Glomerular endothelial cell (primary cell): ENCODE measurements around the gene UST. TPM values are rescaled to one million over a fixed set of nuclear protein-coding genes. Genes with fewer than 3 reads are reported as not detected.

Source experiments
- DNase-seq: peaks from one replicate; pipeline ENCODE4 v3.0.0-alpha.2; 2011; ENCODE audit warnings: low read depth, low spot score; ENCODE audit errors: extremely low read depth
- total RNA-seq: library from RNA; depleted of rRNA; stranded (reverse); fragments of >200 nt; gene quantifications from 2 replicates; pipeline ENCODE4 v1.2.3, GENCODE V29; 2015

The UST gene
- total RNA-seq, 1 donor from 2014 or later: 2.0 TPM

GRCh38 chr6:149075616-149076354 lies 329.0 kb downstream of the UST start:
- DNase-seq: no peak

DNA sequence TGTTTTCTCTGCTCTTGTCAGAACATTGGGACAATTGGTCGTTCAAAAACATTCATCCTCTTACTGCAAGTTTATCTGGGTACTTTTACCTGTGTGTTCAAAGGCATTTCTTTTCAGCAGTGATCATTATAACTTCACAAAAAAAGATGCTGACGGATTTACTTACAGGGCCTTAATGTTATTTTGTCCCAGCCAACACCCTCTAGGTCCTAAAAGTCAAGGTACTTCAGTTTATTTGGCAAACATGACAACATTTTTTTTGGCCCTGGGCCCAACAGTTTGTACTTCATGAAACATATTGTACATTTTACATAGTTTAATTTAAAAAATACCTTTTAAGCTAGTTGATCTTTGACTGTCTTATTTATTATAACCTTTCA lies 329.5 kb downstream of the UST start:
- no peak for DNase-seq

- DNase-seq: no peak
These were observed 330.4 kb downstream of the UST start for GRCh38 chr6:149077208-149077607.

GRCh38 chr6:149078211-149078782 lies 331.5 kb downstream of the UST start:
- DNase-seq: no peak

GRCh38 chr6:149079456-149079855 lies 332.6 kb downstream of the UST start:
- DNase-seq: no peak

- DNase-seq: no peak
These were observed 333.2 kb downstream of the UST start for GRCh38 chr6:149079911-149080491.

GRCh38 chr6:149080511-149080910 lies 333.7 kb downstream of the UST start:
- no peak for DNase-seq

GRCh38 chr6:149081281-149081680 lies 334.5 kb downstream of the UST start:
- DNase-seq: no peak

DNA sequence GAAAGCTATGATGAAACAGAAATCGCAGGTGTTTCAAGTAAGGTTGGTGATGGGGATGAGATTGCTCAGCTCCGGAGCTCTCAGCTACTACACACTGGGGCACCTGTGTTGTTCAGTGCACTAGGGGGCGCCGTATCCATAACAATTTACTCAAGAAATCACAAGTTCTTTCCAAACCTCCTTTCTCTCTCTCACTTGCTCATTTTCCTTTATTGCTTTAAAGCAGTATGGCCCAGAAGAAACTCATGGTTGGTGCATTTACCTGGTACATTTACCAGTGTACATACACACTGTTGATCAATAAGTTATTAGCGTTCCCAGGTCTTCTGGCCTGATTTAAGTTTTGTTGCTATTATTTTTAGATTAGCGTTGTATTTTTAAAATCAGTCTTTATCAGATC lies 335.5 kb downstream of the UST start:
- no peak for DNase-seq

GRCh38 chr6:149084026-149084425 lies 337.2 kb downstream of the UST start:
- DNase-seq: no peak

DNA sequence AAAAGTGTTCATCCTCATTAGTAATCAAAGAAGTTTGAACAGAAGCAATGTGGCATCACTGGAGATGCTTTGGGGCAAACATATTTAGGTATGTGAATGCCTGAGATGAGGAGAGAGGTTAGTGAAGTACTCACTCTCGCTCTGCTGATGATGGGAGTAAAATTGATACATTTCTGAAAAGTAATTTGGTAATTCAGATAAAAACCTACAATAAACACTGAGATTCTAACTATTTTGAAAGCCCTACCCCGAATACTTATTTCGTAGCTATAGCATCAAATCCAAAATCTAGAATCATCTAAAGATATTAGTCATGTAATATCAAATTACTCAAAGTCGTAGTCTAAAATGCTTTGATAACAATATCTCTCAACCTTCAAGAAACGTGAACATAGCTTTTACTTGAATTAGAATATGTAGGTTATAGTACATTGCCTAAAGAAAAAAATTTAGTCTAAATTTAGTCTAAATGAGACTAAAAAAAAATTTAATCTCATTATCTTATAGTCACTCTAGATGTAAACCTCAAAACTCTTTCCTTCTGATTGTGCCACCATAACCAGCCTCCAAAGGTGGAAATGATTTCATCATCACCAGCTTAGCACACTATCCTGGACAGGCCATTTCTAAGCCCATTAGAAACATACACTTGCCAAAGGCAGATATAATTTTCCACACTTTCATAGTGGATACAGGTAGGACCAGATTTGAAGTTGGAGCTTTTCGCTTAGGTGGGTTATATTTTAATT lies 338.2 kb downstream of the UST start:
- no peak for DNase-seq

- DNase-seq: no peak
These were observed 338.7 kb downstream of the UST start for GRCh38 chr6:149085557-149085938.

DNA sequence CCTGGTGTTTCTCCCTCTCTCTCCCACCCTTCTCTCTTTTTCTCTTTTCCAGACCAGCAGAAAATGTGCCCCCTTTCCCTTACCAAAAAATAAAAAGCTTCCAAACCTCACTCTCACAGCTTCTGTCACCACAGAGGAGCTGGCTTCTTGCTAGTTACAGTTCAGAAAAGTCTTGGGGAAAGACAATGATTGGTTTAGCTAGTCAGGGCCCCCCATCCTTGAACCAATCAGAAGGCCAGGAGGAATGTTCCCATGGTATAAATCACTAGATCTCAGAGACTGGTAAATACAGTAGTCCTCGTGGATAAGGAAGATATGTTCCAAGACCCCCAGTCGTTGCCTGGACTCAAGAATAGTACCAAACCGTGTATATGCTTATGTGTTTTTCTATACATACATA lies 339.5 kb downstream of the UST start:
- DNase-seq: no peak

DNA sequence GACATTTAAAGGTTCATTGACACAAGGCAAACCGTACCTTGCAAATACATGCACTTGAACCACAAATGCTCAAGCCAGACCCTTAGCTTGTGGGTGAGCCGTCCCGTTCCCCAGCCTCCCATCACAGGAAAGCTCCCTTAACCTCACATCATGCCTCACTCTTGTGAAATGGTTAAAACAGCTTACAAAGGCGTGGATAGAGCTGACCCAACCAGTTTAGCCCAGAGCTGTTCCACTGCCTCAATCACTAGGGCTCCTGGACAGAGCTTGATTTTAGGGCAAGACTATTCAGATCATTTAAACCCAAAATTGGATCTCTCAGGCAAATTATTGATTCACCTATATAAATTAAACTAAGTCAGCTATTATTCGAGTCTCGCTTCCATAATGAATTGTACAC lies 341.1 kb downstream of the UST start:
- no peak for DNase-seq

DNA sequence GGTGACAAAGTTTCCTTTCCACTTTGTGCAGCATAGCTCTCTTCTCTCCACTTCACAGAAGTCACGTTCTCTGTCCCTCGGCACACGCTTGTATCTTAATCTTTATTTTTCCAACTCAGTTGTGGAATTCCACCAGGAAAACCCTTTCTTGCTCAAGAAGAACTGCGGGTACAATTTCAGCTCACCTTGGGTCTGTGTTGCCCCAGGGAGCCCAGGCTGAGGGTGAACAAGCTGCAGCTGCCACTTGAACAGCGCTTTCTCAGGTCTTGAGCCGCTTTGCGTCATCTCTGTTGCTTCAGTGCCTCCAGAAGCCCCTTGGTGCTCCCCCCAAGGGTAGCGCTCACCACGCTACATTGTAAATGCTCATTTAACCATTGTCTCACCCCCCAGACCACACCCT lies 341.5 kb downstream of the UST start:
- no peak for DNase-seq

GRCh38 chr6:149089510-149089909 lies 342.7 kb downstream of the UST start:
- no peak for DNase-seq

- DNase-seq: no peak
These were observed 344.1 kb downstream of the UST start for GRCh38 chr6:149090937-149091336.

DNA sequence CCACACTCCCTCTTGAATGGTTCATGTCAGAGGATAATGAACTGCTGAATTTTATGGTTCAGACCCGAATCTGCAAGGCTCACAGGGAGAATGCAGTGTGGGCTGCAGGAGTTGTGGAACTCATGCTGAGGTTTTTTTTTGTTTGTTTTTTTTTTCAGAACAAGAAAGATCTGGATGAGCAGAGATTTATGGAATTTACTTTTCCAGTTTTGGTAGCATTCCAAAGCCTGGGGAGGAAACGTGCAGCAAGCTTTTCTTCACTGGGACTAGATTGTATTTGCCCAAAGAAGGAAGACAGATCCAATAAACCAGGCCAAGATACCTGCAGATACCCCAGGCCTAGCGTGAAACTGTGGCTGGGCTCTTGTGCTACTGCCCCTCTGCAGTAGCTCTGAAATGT lies 346.8 kb downstream of the UST start:
- DNase-seq: no peak

- no peak for DNase-seq
These were observed 347.3 kb downstream of the UST start for GRCh38 chr6:149094156-149094555.

DNA sequence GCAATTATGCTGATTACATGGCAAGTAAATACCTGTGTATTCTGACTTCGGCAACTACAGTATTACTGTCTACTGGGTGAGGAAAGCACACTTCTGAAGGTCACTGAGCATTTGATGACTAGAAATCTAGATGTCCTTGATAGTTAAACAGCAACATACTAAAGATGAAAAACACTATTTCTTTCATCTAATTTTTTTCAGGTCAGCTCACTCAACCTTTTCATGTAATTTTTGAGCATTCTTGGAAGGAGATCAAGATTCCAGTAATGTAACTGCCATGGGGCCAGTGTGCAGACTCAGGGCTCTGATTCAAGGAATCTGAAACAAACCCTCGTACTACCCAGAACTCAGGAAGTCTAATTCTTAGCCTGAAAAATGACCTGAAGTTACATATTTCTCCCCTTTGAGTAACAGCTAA lies 348.1 kb downstream of the UST start:
- no peak for DNase-seq

DNA sequence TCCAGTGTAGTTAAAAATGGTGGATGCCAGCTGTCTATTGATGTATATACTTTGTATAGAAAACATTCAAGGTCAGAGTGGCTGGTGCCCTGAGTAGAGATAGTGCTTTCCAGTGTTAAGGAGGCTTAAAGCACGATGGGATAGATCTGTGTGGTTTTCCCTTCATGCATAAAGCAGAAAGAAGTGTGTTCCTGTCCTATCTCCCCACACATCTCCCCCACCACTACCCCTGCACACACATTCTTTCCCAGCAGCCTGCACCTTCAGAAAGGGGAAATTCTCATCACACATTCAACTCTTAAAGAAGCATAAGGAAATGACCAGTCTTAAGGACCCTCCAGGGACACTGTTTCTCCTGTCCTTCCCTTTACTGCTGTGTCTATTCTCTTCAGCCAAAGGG lies 349.0 kb downstream of the UST start:
- no peak for DNase-seq

DNA sequence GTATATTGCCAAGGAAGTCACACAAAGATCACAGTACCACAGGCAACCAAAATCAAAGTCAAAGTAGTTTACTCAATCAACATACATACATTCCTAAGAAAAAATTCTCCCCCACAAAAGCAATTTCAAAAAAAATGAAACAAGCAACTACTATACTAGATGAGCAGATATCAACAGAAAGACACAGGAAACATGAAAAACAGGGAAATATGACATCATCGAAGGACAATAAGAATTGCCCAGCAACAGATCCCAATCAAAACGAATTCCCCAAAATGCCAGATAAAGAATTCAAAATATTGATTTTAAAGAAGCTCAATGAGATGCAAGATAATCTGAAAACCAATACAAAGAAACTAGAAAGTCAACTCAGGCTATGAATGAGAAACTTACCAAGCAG lies 351.0 kb downstream of the UST start:
- DNase-seq: no peak
